Measurements from ENCODE around the gene MRPS22.
A peak's percentile ranks its signal among the peaks of the same experiment; 100 is the strongest.
"Not testable (repeated sequence)": the region's sequence is repeated elsewhere in the genome, so short reads cannot be mapped to it uniquely, and the experiment has no call there.

MRPS22 gene

DNA sequence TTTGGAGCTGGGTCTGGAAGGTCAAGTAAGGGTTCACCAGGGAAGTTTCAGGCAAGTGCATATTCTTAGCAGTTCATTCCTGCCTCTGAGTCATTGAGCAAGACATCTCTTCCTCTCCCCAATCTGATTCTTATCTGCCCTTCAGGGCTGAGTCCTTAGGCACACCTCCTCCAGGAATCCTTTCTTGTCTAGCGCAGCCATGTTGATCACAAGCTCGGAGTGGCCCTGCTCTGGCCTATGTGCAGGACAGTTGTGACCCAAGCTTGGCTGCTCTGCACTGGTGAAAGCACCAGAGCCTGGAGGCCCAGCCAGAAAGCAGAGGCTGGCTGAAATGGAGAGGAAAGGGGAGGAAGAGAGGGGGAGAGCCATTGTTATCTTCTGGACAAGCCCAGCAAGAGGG is 30.9 kb upstream of the MRPS22 start:
- DNase-seq: no peak

DNA sequence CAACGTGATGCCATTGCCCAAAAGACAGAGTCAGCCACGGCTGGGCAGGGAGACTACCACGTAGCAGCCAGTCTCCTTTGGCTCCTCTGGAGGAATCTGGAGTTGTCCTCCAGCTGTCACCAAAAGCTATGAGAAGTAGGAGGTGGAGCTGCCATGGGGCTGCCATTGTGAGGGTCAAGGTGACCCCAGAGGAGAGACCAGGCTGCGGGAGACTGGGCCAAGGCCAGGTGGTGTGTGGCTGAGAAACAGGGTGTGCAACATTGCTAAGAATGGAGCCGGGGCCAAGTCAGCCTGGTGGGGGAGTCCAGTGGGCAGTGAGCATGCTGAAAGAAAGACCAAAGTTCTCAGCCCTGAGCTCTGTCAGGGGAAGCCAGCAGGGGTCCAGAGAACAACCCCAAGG is 29.9 kb upstream of the MRPS22 start:
- DNase-seq: no peak

GRCh38 chr3:139317215-139317614 is 26.6 kb upstream of the MRPS22 start:
- no peak for DNase-seq

DNA sequence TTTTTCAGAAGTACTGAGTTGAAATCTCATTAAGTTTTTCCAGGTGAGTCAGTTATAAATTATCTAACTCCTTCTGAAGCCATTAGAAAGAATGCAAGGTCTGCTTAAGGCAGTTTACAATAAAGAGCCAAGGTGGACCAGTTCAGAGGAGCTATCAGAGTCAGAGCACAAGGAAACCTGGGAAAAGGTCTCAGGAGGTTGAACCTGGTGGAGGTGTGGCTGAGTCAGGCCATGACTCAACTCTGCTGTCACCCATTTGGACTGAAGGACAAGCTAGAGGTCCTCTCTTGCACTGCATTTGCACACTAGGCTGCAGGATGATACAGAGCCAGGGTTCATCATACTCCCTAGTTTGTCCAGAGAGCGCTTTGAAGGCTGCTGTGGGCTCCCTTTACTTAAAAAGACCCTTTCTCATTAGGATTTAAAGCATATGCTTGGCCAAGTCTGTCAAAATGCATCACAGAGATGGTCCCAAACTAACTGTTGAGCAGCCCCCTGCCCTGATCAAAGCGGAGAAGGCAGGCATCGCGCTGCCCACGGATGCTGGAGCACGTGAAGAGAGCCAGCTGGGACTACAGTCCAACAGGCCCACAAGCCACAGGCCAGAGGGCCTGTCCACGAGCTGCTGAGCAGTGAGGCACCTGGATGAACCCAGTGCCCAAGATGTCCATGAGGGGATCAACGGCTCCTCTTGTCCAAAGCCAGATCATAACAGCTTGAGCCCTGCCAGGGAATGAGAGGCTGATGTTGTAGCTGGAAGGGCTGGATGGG is 26.0 kb upstream of the MRPS22 start:
- no peak for DNase-seq

- no peak for DNase-seq
Measured at GRCh38 chr3:139318431-139318816, 25.4 kb upstream of the MRPS22 start.

- no peak for DNase-seq
Measured at GRCh38 chr3:139318826-139319225, 25.0 kb upstream of the MRPS22 start.

- DNase-seq: no peak
Measured at GRCh38 chr3:139319428-139320402, 24.1 kb upstream of the MRPS22 start.

- no peak for DNase-seq
Measured at GRCh38 chr3:139320551-139321309, 23.1 kb upstream of the MRPS22 start.

- no peak for DNase-seq
Measured at GRCh38 chr3:139322346-139322745, 21.5 kb upstream of the MRPS22 start.

DNA sequence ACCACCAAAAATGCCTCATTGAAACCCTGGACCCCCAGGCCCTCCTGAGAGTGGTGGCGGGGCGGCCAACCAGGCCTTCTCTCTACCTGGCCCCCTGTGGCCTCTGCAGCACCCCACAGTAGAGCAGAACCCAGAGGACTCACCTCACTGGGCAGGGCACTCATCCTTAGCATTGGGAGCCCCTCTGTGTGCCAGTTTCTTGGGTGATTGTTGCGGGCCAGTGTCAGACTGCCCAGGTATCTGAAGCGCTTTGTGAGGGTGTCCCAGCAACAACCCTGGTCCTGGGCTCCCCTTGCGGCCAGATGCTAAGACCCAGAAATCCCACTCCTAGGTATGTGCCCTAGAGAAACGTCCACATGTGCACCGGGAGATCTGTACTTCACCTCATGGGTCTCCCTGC is 20.7 kb upstream of the MRPS22 start:
- DNase-seq: no peak

DNA sequence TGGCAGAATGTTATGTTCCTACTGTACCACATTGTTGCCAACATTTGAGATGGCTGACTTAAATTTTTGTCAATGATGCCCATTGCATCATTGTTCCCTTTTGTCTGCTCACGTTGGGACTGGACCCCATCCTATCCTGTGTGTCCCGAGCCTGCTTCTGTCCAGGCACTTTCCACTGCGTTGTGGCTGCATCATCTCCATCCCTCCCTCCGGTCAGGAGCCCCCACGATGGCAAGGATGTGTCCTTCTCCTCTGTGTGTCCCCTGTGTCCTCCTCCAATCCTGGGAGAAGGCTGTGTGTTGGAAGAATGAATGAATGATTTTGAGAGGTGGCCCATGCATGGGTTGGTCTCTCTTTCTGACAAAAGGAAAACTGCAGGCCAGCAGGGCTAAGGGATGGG is 19.4 kb upstream of the MRPS22 start:
- no peak for DNase-seq

DNA sequence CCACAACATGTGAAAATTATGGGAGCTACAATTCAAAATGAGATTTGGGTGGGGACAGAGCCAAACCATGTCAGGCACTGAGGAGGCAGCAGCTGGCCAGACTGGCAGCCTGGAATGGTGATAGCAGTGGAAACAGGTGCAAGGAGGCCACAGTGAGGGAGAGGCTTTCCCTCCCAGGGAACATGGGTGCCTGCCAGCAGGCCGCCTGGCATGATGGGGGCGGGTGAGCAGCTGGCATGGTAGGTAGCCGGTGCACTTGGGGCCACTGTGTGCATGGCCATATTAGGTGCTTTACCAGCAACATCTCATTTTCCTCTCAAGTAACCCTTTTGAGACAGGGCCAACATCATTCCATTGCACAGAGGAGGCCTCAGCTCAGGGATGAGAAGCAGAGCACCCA is 18.3 kb upstream of the MRPS22 start:
- DNase-seq: no peak

GRCh38 chr3:139326131-139326530 is 17.7 kb upstream of the MRPS22 start:
- no peak for DNase-seq

- DNase-seq: no peak
Measured at GRCh38 chr3:139326707-139327106, 17.1 kb upstream of the MRPS22 start.

DNA sequence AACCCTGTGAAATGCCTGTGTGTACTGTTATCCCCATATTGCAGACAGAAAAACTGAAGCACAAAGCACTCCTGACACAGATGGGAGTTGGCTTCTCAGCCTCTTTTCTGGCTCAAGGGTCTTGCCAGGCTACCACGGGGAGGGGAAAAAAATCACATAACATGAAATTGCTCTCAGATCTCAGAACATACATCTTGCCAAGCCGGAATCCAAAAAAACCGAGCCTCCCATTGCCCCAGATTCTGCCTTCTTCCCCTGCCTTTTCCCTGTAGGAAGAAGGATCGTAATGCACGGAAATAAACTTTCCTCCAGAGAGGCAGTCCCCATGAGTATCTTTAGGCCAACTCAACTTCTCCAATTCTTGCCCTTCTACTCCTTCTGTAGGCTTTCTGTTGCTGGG is 16.6 kb upstream of the MRPS22 start:
- no peak for DNase-seq

- no peak for DNase-seq
Measured at GRCh38 chr3:139327861-139328260, 16.0 kb upstream of the MRPS22 start.

GRCh38 chr3:139328356-139328755 is 15.5 kb upstream of the MRPS22 start:
- no peak for DNase-seq

- peak; percentile 51 for DNase-seq
Measured at GRCh38 chr3:139329364-139329850, 14.4 kb upstream of the MRPS22 start.

DNA sequence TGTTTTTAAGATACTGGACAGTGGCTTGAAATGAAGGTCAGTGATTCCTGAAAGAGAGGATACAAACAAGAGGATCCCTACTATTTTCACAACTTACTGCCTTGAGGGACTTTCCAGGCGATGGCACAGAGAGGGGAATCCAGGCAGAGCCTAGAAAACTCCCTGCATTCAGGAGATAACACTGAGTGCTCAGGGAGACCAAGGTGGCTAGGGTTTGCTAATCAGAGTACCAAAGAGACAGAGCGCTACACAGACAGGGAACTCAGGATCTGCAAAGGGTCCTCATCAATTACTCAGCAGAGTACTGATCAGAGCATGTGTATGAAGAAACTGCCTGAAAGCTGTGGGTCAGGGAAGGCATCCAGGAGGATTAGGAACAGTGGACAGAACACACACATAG is 11.7 kb upstream of the MRPS22 start:
- DNase-seq: no peak

- DNase-seq: not testable (repeated sequence)
Measured at GRCh38 chr3:139334675-139335074, 9.1 kb upstream of the MRPS22 start.

GRCh38 chr3:139338405-139338804 is 5.4 kb upstream of the MRPS22 start:
- no peak for DNase-seq

DNA sequence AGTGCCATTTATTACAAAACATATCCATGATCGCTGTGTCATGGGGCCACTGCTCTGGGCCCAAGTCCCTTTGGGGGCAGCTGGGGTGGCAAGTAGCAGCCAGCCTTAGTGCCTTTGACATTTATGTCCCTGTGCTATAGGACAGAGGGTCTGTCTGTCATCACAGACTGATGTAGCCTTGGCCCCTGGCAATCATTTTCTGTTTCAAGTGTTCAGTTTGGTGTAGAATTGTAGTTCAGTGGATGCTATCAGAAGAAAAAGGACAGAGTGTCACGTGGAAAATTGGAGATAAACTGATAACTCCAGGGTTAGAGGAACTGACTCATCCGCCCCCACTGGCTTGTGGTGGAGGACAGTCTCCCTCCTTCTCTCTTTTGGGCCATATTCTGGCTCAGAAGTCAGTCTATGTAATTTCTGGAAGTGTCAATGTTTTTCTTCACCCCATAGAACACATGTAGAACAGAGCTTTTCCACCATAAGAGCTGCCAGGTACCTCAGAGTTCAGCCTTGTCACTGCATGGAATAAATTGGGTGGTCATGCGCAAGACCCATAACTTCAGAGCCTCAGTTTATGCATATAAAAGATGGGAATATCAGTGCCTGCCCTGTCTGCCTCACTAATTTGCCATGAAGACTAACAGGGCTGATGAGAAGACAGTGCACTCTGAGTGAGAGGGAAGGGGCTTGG is 4.5 kb upstream of the MRPS22 start:
- DNase-seq: no peak

GRCh38 chr3:139340784-139341183 is 3.0 kb upstream of the MRPS22 start:
- DNase-seq: no peak
